Daoy (cell line): ENCODE measurements around the gene UPB1. TPM values are rescaled to one million over a fixed set of nuclear protein-coding genes. Genes with fewer than 3 reads are reported as not detected.
"Not testable (repeated sequence)": the region's sequence is repeated elsewhere in the genome, so short reads cannot be mapped to it uniquely, and the experiment has no call there.

ENCODE experiments used
- DNase-seq: peaks from one replicate; pipeline ENCODE4 v3.0.0-alpha.2; 2015; ENCODE audit warnings: low read depth
- total RNA-seq: library from RNA; depleted of rRNA; stranded (reverse); fragments of >200 nt; shearing (Covaris generic); gene quantifications from 2 replicates; pipeline ENCODE4 v1.2.3, GENCODE V29; 2014

The UPB1 gene
- total RNA-seq, 1 experiment from 2014 or later: not detected

- no peak for DNase-seq
Measured at GRCh38 chr22:24481641-24482040, 13.5 kb upstream of the UPB1 start.

DNA sequence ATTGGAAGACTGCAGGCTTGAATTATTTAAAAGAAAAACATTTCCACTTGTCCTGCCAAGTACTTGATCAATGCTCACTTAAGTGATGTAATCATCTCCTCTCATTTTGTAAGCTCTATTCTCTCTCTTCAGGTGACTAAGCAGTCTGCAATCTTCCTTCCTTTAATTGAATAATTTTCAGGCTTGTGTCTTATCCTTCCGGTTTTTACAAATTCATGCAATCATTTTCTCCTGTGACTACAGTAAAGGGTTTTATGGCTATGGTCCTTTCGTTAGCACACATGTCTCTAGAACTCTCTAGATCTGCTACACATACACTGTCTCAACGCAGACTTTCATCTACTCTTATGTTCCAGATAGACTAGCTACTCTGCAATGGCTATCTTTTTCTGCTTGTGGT, 12.6 kb upstream of the UPB1 start:
- DNase-seq: peak; percentile 20

GRCh38 chr22:24482998-24483397, 12.1 kb upstream of the UPB1 start:
- no peak for DNase-seq

GRCh38 chr22:24483976-24484545, 11.1 kb upstream of the UPB1 start:
- DNase-seq: no peak

DNA sequence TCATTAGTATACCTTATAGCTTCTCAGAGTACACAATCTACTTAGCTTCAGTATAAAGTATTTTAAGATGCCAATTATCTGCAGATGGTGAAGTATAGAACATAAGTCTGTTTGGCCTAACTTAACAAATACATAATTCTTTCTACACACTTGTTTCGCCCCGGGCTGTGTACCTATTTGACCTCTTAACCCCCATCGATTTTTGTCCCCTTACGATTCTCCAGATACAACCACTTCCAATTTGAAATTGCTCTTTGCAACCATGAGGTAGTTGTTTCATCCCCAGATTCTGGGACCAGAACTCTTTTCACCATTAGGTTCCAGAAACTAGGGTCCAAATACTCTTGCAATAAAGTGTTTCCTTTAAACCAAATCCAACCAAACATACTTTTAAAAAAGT, 10.0 kb upstream of the UPB1 start:
- DNase-seq: no peak

- no peak for DNase-seq
Measured at GRCh38 chr22:24485608-24486007, 9.5 kb upstream of the UPB1 start.

GRCh38 chr22:24486501-24486921, 8.6 kb upstream of the UPB1 start:
- peak; percentile 66 for DNase-seq

GRCh38 chr22:24489011-24489410, 6.1 kb upstream of the UPB1 start:
- no peak for DNase-seq

DNA sequence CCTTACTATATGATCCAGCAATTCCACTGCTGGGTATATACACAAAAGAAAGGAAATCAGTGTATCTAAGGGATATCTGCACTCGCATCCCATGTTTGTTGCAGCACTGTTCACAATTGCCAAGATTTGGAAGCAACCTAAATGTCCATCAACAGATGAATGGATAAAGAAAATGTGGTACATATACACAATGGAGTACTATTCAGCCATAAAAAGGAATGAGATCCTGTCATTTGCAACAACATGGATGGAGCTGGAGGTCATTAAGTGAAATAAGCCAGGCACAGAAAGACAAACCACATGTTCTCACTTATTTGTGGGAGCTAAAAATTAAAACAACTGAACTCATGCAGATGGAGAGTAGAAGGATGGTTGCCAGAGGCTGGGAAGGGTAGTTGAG, 5.7 kb upstream of the UPB1 start:
- not testable (repeated sequence) for DNase-seq

DNA sequence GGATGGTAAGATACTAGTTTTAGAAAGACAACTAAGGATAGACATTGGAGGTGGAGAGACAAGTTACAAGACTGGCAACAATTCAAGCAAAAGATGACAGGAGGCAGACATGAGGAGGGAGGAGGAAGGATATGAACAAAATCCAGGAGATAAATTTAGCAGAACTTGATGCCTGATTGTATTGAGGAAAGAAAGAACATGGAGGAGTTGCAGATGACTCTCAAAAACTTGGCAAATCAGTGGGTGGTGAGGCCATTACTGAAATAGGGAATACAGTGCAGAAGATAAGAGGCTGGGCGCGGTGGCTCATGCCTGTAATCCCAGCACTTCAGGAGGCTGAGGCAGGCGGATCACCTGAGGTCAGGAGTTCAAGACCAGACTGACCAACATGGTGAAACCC, 2.7 kb upstream of the UPB1 start:
- no peak for DNase-seq

GRCh38 chr22:24494167-24494527, 985 bp upstream of the UPB1 start:
- no peak for DNase-seq

- no peak for DNase-seq
Measured at GRCh38 chr22:24495365-24495675, 188 bp downstream of the UPB1 start.

GRCh38 chr22:24496234-24496633, 1.1 kb downstream of the UPB1 start:
- no peak for DNase-seq

- no peak for DNase-seq
Measured at GRCh38 chr22:24496661-24497060, 1.5 kb downstream of the UPB1 start.

DNA sequence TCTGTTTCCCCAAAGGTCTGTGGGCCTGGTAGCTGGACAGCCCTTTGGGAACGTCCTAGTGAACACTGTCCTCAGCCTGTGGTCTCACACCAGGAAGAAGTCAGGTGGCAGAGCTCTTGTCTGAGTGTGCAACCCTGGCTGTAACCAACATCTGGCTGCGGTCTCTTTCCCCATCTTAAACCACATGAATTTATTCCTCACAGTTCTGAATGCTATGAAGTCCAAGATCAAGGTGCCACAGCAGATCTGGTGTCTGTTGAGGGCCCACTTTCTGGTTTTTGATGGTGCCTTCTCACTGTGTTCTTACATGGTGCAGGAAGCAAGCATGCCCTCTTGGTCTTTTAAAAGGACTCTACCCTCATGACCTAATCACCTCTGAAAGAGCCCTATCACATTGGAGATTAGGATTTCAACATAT, 2.7 kb downstream of the UPB1 start:
- no peak for DNase-seq

DNA sequence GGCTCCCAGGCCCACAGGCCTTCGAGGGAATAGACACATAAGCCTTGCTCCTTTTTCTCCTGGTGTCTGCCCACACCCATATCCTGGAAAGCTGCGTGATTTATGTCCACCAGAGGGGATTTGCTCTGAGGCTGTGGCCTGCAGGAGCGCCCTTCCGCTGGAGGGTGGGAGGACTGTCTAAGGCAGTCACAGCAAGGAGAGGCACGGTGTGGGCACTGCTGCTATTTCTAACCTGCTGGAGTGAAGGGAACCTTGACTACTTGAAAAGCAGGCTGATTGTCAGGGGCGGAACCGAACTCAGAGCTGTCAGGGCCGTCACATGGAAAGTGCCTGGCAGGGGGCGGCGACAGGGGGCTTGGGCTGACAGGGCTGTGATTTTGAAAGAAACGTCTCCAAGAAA, 3.7 kb downstream of the UPB1 start:
- DNase-seq: no peak

GRCh38 chr22:24499706-24500276, 4.7 kb downstream of the UPB1 start:
- DNase-seq: no peak

DNA sequence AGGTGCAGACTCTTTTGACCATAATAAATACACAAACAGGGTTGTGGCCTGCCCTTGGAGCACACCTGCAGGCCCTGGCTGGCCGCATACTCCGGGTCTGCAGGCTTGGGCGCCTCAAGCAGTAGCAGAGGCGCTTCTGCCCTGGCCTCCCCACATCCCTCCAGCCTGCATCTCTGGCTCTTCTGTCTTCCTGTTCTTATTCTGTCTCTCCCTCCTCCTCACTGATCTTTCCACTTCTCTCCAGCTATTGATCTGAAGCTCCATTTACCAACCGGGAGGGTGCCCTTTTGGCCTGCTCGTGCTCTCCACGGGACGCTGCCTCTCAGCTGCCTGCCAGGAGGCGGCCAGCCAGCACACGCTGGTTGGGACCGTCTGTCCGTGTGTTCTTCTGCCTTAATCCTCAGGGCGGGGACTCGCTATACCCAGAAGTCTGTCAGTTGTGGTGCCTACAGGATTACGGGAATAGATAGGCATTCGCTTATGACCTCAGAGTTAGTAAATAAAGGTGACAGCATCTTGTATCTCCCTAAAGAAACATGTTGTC, 5.2 kb downstream of the UPB1 start:
- no peak for DNase-seq

GRCh38 chr22:24501301-24502005, 6.3 kb downstream of the UPB1 start:
- DNase-seq: no peak

DNA sequence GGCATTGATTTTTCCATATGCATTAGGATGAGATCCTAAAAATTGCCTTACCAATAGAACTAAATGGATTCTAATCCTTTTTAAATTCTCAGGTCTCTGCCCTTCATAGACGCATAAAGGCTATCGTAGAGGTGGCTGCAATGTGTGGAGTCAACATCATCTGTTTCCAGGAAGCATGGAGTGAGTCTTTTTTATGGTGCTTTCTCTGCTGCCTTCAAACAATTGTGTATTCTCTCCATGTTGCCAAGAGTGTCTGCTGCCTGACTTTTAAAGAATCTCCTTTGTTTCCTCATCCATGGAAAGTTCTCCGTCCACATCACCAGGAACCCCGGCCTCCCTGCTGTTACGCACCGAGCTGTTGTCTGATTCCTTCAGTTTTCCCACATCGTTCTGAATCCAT, 6.9 kb downstream of the UPB1 start:
- DNase-seq: no peak

- DNase-seq: no peak
Measured at GRCh38 chr22:24502541-24502940, 7.4 kb downstream of the UPB1 start.

DNA sequence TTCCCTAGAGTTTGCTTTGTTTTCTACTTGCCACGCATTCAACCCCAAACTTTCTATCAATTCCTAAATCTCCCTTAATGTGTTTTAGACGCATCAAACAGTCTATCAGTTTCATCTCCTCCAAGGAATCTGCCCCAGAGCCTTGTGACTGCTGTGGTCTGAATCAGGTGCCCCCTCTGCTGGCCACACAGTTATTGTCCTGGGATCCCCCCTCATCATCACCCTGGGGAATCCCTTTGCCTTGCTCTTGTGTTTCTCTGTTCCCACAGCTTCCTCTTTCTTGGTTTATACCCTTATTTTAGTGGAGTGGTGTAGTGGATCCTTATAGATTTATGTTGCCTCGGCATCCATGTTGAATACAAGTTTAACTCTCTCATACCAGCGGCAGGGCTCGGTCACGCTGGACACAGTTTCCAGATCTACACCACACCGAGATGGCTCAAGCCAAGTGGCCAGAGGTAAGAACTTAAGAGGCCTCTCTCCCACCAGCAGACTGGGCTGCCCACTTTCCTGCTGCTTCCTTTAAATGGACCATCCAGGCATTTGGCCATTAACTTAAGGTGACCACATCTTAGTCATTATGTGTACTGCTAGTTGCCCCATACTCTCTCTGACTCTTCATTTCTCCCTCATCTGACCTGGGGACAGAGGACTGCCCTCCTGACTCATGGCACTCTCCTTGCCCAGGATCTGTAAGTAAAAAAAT, 8.2 kb downstream of the UPB1 start:
- peak; percentile 60 for DNase-seq

- no peak for DNase-seq
Measured at GRCh38 chr22:24503843-24504338, 8.8 kb downstream of the UPB1 start.
